RWPE2 (cell line): ENCODE data around the gene FAAP20.

ENCODE experiments used
- ATAC-seq: fragments of 200-7000 bp; cut with Tn5 transposase; 3 replicates; pipeline ENCODE4 v1.9.1; 2021; ENCODE audit warnings: low read depth
- DNase-seq: peaks from one replicate; pipeline ENCODE4 v3.0.0-alpha.2; 2020; ENCODE audit warnings: low spot score
- H3K27ac ChIP-seq: fragments of 450-650 bp; 2 replicates; pipeline ENCODE4 v1.5.1; 2017; ENCODE audit warnings: mild to moderate bottlenecking; ENCODE audit not compliant: poor library complexity, severe bottlenecking
- H3K27me3 ChIP-seq: fragments of 250-450 bp; sonication (Bioruptor Pico); 2 replicates; pipeline ENCODE4 v1.5.1; 2021; ENCODE audit warnings: mild to moderate bottlenecking, moderate library complexity; ENCODE audit not compliant: insufficient read depth, poor library complexity, severe bottlenecking
- H3K36me3 ChIP-seq: fragments of 250-450 bp; sonication (Bioruptor Pico); 2 replicates; pipeline ENCODE4 v1.5.1; 2020; ENCODE audit warnings: low read depth, mild to moderate bottlenecking, moderate library complexity
- H3K4me1 ChIP-seq: fragments of 250-450 bp; sonication (Bioruptor Pico); 2 replicates; pipeline ENCODE4 v1.5.1; 2021; ENCODE audit warnings: mild to moderate bottlenecking, moderate library complexity; ENCODE audit not compliant: insufficient read depth, poor library complexity, severe bottlenecking
- H3K4me3 ChIP-seq: fragments of 250-450 bp; sonication (Bioruptor Pico); 2 replicates; pipeline ENCODE4 v1.5.1; 2021; ENCODE audit warnings: mild to moderate bottlenecking, moderate library complexity; ENCODE audit not compliant: severe bottlenecking
- H3K9me3 ChIP-seq: fragments of 250-450 bp; sonication (Bioruptor Pico); 2 replicates; pipeline ENCODE4 v1.5.1; 2021; ENCODE audit warnings: mild to moderate bottlenecking, moderate library complexity; ENCODE audit not compliant: severe bottlenecking
- CTCF ChIP-seq: fragments of 450-650 bp; IDR thresholded peaks from one replicate; pipeline ENCODE4 v1.5.1; 2017; ENCODE audit warnings: mild to moderate bottlenecking, moderate library complexity; ENCODE audit not compliant: poor library complexity, severe bottlenecking

Gene FAAP20

GRCh38 chr1:2166695-2167094 lies 27.9 kb downstream of the FAAP20 start:
- TF ChIP-seq CTCF: no peak
- DNase-seq: no peak
- Histone ChIP-seq H3K4me1 (no peaks in the 10 kb centered on the region), H3K9me3 (no peaks in the 10 kb centered on the region), H3K27me3 (no peaks in the 10 kb centered on the region), H3K27ac (no peak overlapping the region), H3K36me3 (peaks cover 8% of the 10 kb centered on the region; the same call in 1 of the 2 replicates), H3K4me3 (no peak overlapping the region)
- ATAC-seq: no peak

- DNase-seq (no peak), ATAC-seq (no peak)
- Histone ChIP-seq H3K36me3 (peaks cover 8% of the 10 kb centered on the region; the same call in 1 of the 2 replicates), H3K4me3 (no peak overlapping the region), H3K27ac (no peak overlapping the region), H3K4me1 (no peaks in the 10 kb centered on the region), H3K9me3 (no peaks in the 10 kb centered on the region), H3K27me3 (no peaks in the 10 kb centered on the region)
- no peak for TF ChIP-seq CTCF
Measured at GRCh38 chr1:2166254-2166653, 28.3 kb downstream of the FAAP20 start.

GRCh38 chr1:2165646-2166045 lies 28.9 kb downstream of the FAAP20 start:
- Histone ChIP-seq H3K4me3 (no peak overlapping the region), H3K36me3 (peaks cover 8% of the 10 kb centered on the region; the same call in 1 of the 2 replicates), H3K9me3 (no peaks in the 10 kb centered on the region), H3K27ac (no peak overlapping the region), H3K4me1 (no peaks in the 10 kb centered on the region), H3K27me3 (no peaks in the 10 kb centered on the region)
- no peak for TF ChIP-seq CTCF
- ATAC-seq: no peak
- DNase-seq: no peak

GRCh38 chr1:2163205-2163604 lies 31.4 kb downstream of the FAAP20 start:
- Histone ChIP-seq H3K4me1 (no peaks in the 10 kb centered on the region), H3K36me3 (peaks cover 18% of the 10 kb centered on the region), H3K27me3 (no peaks in the 10 kb centered on the region), H3K27ac (no peak overlapping the region), H3K4me3 (no peak overlapping the region), H3K9me3 (no peaks in the 10 kb centered on the region)
- ATAC-seq: no peak
- no peak for TF ChIP-seq CTCF
- DNase-seq: no peak

- no peaks in the 10 kb centered on the region for H3K9me3 ChIP-seq
- no peaks in the 10 kb centered on the region for H3K27me3 ChIP-seq
- no peaks in the 10 kb centered on the region for H3K4me1 ChIP-seq
- H3K4me3 ChIP-seq: no peak overlapping the region
- H3K36me3 ChIP-seq: peaks cover 25% of the 10 kb centered on the region
- ATAC-seq: no peak
- no peak for TF ChIP-seq CTCF
- DNase-seq: no peak
- H3K27ac ChIP-seq: no peak overlapping the region
Measured at GRCh38 chr1:2160451-2161300, 33.9 kb downstream of the FAAP20 start.
